Measurements from ENCODE around the gene CELF5. TPM values are rescaled to one million over a fixed set of nuclear protein-coding genes. Genes with fewer than 3 reads are reported as not detected.
"Not testable (repeated sequence)": the region's sequence is repeated elsewhere in the genome, so short reads cannot be mapped to it uniquely, and the experiment has no call there.

The CELF5 gene
- total and polyA plus RNA-seq, 2 donors (not counting 1 experiment from before 2014, with no cell fraction given): 0.15 TPM; not detected in 1

DNA sequence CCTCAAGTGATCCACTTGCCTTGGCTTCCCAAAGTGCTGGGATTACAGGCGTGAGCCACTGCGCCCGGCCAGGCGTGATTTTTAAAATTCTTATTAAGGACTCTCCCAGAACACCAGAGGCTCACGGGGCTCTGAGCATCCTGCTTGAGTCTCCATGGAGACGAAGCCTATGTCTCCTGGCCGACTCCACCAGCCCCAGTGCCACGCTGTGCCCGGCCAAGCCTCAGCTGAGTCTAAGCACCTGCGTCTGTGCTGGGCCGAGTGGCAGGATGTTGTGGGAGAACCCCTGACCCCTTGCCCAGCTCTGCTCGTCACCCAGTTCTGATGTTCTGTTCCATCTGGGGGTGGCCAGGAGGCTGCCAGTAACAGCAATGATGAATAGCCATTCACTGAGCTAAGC is 3.9 kb upstream of the CELF5 start:
- H3K9me3 ChIP-seq (ENCODE audit: control extremely low read depth in 1 of 3, control insufficient read depth in 2 of 3, insufficient read depth in 1 of 3, low read length in 2 of 3): peaks cover 0 to 5% (median 0%) of the 10 kb centered on the region in 3 donors
- TF ChIP-seq CTCF (IDR thresholded peaks at IDR 0.05): no peak
- TF ChIP-seq EZH2 (IDR thresholded peaks at IDR 0.05; ENCODE audit: borderline replicate concordance, insufficient read depth, low read depth, low read length, poor library complexity, severe bottlenecking): no peak

GRCh38 chr19:3221576-3221975 is 2.9 kb upstream of the CELF5 start:
- H3K4me1 Mint-ChIP-seq; H3K4me2 ChIP-seq (replicated peaks; ENCODE audit: low read depth, low read length, poor library complexity, severe bottlenecking); H4K20me1 ChIP-seq (ENCODE audit: control insufficient read depth, insufficient read depth, low read length, poor library complexity, severe bottlenecking); H3K9ac ChIP-seq (ENCODE audit: low read length); ATAC-seq (ENCODE audit: low read depth); H3K27ac Mint-ChIP-seq; H3K4me3 ChIP-seq (ENCODE audit: control extremely low read depth in 1 of 5, extremely low read depth in 1 of 5, insufficient read depth in 1 of 5, low read depth in 2 of 5, low read length in 4 of 5); H3K9me3 Mint-ChIP-seq (ENCODE audit: insufficient read depth); DNase-seq; H3K36me3 ChIP-seq (replicated peaks in 1 of 2; ENCODE audit: control extremely low read depth in 1 of 2, control insufficient read depth in 1 of 2, extremely low read depth in 1 of 2, insufficient read depth in 2 of 2, low read length in 1 of 2); H2AFZ ChIP-seq (ENCODE audit: insufficient read depth, low read depth, low read length, poor library complexity, severe bottlenecking); H3K27ac ChIP-seq (ENCODE audit: low read length in 2 of 2); intact Hi-C loops (cut with micrococcal nuclease); H3K79me2 ChIP-seq (ENCODE audit: control insufficient read depth, insufficient read depth, low read length); H3K4me3 Mint-ChIP-seq; H3K9me3 ChIP-seq (ENCODE audit: control extremely low read depth in 1 of 3, control insufficient read depth in 2 of 3, insufficient read depth in 1 of 3, low read length in 2 of 3); CTCF ChIA-PET; H3K4me1 ChIP-seq (ENCODE audit: control insufficient read depth in 2 of 2, insufficient read depth in 2 of 2, low read length in 2 of 2): not testable (repeated sequence)
- POLR2A ChIA-PET: interaction anchor here (0.6 kb wide), 1 partner anchor 1580 kb away, joined by 3 read pairs; no protein-coding TSS in a partner anchor
- peaks cover 0 to 29% (median 12%) of the 10 kb centered on the region in 4 experiments for H3K27me3 ChIP-seq (replicated peaks in 1 of 4; ENCODE audit: control extremely low read depth in 1 of 4, control insufficient read depth in 3 of 4, insufficient read depth in 4 of 4, low read length in 3 of 4)
- WGBS (ENCODE audit: insufficient coverage): 94% methylated on average over 4 of the region's 5 CpGs
- peaks cover 10% of the 10 kb centered on the region for H3K27me3 Mint-ChIP-seq

More for the DNA sequence above, 3.9 kb upstream of the CELF5 start:
- ATAC-seq (ENCODE audit: low read depth): no peak
- Mint-ChIP-seq H3K4me1 (peaks cover 2% of the 10 kb centered on the region), H3K27me3 (peaks cover 5% of the 10 kb centered on the region), H3K4me3 (no peak overlapping the region), H3K9me3 (ENCODE audit: insufficient read depth) (no peaks in the 10 kb centered on the region), H3K27ac (no peak overlapping the region)
- WGBS (ENCODE audit: insufficient coverage): 80% methylated on average over 10 of the region's 12 CpGs
- Histone ChIP-seq H3K4me3 (ENCODE audit: control extremely low read depth in 1 of 5, extremely low read depth in 1 of 5, insufficient read depth in 1 of 5, low read depth in 2 of 5, low read length in 4 of 5) (no peak overlapping the region), H3K4me2 (replicated peaks; ENCODE audit: low read depth, low read length, poor library complexity, severe bottlenecking) (no peak overlapping the region), H3K9ac (ENCODE audit: low read length) (no peak overlapping the region), H3K79me2 (ENCODE audit: control insufficient read depth, insufficient read depth, low read length) (no peaks in the 10 kb centered on the region), H3K27ac (ENCODE audit: low read length in 2 of 2) (no peak overlapping the region), H3K36me3 (replicated peaks in 1 of 2; ENCODE audit: control extremely low read depth in 1 of 2, control insufficient read depth in 1 of 2, extremely low read depth in 1 of 2, insufficient read depth in 2 of 2, low read length in 1 of 2) (no peaks in the 10 kb centered on the region), H3K27me3 (replicated peaks in 1 of 4; ENCODE audit: control extremely low read depth in 1 of 4, control insufficient read depth in 3 of 4, insufficient read depth in 4 of 4, low read length in 3 of 4) (peaks cover 0 to 20% (median 5%) of the 10 kb centered on the region in 4 experiments), H4K20me1 (ENCODE audit: control insufficient read depth, insufficient read depth, low read length, poor library complexity, severe bottlenecking) (no peaks in the 10 kb centered on the region), H3K4me1 (ENCODE audit: control insufficient read depth in 2 of 2, insufficient read depth in 2 of 2, low read length in 2 of 2) (peaks cover 0 to 5% of the 10 kb centered on the region in 2 donors), H2AFZ (ENCODE audit: insufficient read depth, low read depth, low read length, poor library complexity, severe bottlenecking) (no peak overlapping the region)
- peak; percentile 9 for DNase-seq
- ChIA-PET CTCF (no interaction called here), POLR2A (no interaction called here)
- intact Hi-C loops (cut with micrococcal nuclease): no loop called here

Measured in B cell (primary cell).